ENCODE results near the gene KLHDC10. TPM values are rescaled to one million over a fixed set of nuclear protein-coding genes. Genes with fewer than 3 reads are reported as not detected.

The KLHDC10 gene
- total RNA-seq, 1 experiment from 2014 or later, result 14.4 TPM

GRCh38 chr7:130021105-130021834, 49.1 kb upstream of the KLHDC10 start:
- DNase-seq (ENCODE audit: low spot score) (no peak), ATAC-seq (no peak)
- TF ChIP-seq JUN (CRISPR knock-in tag; IDR thresholded peaks at IDR 0.05), result no peak
- TF ChIP-seq ZNF423 (CRISPR knock-in tag; IDR thresholded peaks at IDR 0.05), result no peak
- no peak for TF ChIP-seq KAT7 (CRISPR knock-in tag; IDR thresholded peaks at IDR 0.05; ENCODE audit: borderline replicate concordance)
- no peak for TF ChIP-seq NR2C2 (CRISPR knock-in tag; IDR thresholded peaks at IDR 0.05)
- H3K36me3 Mint-ChIP-seq, result peaks cover 70% of the 10 kb centered on the region
- no peaks in the 10 kb centered on the region for H3K27me3 Mint-ChIP-seq (ENCODE audit: low read depth)
- no peaks in the 10 kb centered on the region for H3K4me1 Mint-ChIP-seq
- no peak overlapping the region for H3K27ac Mint-ChIP-seq
- no peaks in the 10 kb centered on the region for H3K9me3 Mint-ChIP-seq
- POLR2A ChIA-PET, result no interaction called here
- CTCF ChIA-PET, result no interaction called here
- H3K4me3 Mint-ChIP-seq, result no peak overlapping the region

- ATAC-seq, result no peak
- Mint-ChIP-seq H3K4me1 (no peaks in the 10 kb centered on the region), H3K36me3 (peaks cover 75% of the 10 kb centered on the region), H3K27ac (no peak overlapping the region), H3K4me3 (no peak overlapping the region), H3K9me3 (no peaks in the 10 kb centered on the region), H3K27me3 (ENCODE audit: low read depth) (no peaks in the 10 kb centered on the region)
- TF ChIP-seq NR2C2 (CRISPR knock-in tag; IDR thresholded peaks at IDR 0.05) (no peak), JAZF1 (CRISPR knock-in tag; IDR thresholded peaks at IDR 0.05) (no peak), ZMAT4 (CRISPR knock-in tag; IDR thresholded peaks at IDR 0.05) (no peak), ZNF263 (CRISPR knock-in tag; IDR thresholded peaks at IDR 0.05; ENCODE audit: low read depth) (no peak), GTF2I (CRISPR knock-in tag; conservative IDR thresholded peaks at IDR 0.05) (no peak), FOXP1 (CRISPR knock-in tag; IDR thresholded peaks at IDR 0.05; ENCODE audit: borderline replicate concordance) (no peak)
- TF ChIP-seq, protein P1, sequence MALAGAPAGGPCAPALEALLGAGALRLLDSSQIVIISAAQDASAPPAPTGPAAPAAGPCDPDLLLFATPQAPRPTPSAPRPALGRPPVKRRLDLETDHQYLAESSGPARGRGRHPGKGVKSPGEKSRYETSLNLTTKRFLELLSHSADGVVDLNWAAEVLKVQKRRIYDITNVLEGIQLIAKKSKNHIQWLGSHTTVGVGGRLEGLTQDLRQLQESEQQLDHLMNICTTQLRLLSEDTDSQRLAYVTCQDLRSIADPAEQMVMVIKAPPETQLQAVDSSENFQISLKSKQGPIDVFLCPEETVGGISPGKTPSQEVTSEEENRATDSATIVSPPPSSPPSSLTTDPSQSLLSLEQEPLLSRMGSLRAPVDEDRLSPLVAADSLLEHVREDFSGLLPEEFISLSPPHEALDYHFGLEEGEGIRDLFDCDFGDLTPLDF (CRISPR knock-in tag; IDR thresholded peaks at IDR 0.05), result no peak
- ChIA-PET CTCF (interaction anchor here (0.6 kb wide), 1 partner anchor 11 kb away, joined by 4 read pairs; no protein-coding TSS in a partner anchor), POLR2A (no interaction called here)
- no peak for DNase-seq (ENCODE audit: low spot score)
Observed at GRCh38 chr7:130022115-130022514, 48.2 kb upstream of the KLHDC10 start.

GRCh38 chr7:130022623-130023175, 47.6 kb upstream of the KLHDC10 start:
- Mint-ChIP-seq H3K27me3 (ENCODE audit: low read depth) (no peaks in the 10 kb centered on the region), H3K27ac (no peak overlapping the region), H3K9me3 (no peaks in the 10 kb centered on the region), H3K4me1 (no peaks in the 10 kb centered on the region), H3K4me3 (no peak overlapping the region), H3K36me3 (peaks cover 76% of the 10 kb centered on the region)
- DNase-seq (ENCODE audit: low spot score), result no peak
- ATAC-seq, result no peak
- CTCF ChIA-PET, result interaction anchor here (0.6 kb wide), 1 partner anchor 11 kb away, joined by 4 read pairs; no protein-coding TSS in a partner anchor
- POLR2A ChIA-PET, result no interaction called here
- TF ChIP-seq PRRX2 (CRISPR knock-in tag; IDR thresholded peaks at IDR 0.05), result no peak
- TF ChIP-seq ZNF263 (CRISPR knock-in tag; IDR thresholded peaks at IDR 0.05; ENCODE audit: low read depth), result no peak
- TF ChIP-seq TP53 (CRISPR knock-in tag; IDR thresholded peaks at IDR 0.05), result no peak
- TF ChIP-seq USF1 (CRISPR knock-in tag; IDR thresholded peaks at IDR 0.05), result no peak
- no peak for TF ChIP-seq MXD4 (CRISPR knock-in tag; IDR thresholded peaks at IDR 0.05; ENCODE audit: borderline replicate concordance)
- TF ChIP-seq, protein P2, sequence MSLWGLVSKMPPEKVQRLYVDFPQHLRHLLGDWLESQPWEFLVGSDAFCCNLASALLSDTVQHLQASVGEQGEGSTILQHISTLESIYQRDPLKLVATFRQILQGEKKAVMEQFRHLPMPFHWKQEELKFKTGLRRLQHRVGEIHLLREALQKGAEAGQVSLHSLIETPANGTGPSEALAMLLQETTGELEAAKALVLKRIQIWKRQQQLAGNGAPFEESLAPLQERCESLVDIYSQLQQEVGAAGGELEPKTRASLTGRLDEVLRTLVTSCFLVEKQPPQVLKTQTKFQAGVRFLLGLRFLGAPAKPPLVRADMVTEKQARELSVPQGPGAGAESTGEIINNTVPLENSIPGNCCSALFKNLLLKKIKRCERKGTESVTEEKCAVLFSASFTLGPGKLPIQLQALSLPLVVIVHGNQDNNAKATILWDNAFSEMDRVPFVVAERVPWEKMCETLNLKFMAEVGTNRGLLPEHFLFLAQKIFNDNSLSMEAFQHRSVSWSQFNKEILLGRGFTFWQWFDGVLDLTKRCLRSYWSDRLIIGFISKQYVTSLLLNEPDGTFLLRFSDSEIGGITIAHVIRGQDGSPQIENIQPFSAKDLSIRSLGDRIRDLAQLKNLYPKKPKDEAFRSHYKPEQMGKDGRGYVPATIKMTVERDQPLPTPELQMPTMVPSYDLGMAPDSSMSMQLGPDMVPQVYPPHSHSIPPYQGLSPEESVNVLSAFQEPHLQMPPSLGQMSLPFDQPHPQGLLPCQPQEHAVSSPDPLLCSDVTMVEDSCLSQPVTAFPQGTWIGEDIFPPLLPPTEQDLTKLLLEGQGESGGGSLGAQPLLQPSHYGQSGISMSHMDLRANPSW (CRISPR knock-in tag; conservative IDR thresholded peaks at IDR 0.05; ENCODE audit: low read depth), result no peak
- TF ChIP-seq, protein P1 (CRISPR knock-in tag; IDR thresholded peaks at IDR 0.05), result no peak
- TF ChIP-seq IRF2 (CRISPR knock-in tag; IDR thresholded peaks at IDR 0.05; ENCODE audit: borderline replicate concordance, low read depth), result no peak
- no peak for TF ChIP-seq CBFB (CRISPR knock-in tag; IDR thresholded peaks at IDR 0.05; ENCODE audit: low read depth)
- TF ChIP-seq, protein P3, sequence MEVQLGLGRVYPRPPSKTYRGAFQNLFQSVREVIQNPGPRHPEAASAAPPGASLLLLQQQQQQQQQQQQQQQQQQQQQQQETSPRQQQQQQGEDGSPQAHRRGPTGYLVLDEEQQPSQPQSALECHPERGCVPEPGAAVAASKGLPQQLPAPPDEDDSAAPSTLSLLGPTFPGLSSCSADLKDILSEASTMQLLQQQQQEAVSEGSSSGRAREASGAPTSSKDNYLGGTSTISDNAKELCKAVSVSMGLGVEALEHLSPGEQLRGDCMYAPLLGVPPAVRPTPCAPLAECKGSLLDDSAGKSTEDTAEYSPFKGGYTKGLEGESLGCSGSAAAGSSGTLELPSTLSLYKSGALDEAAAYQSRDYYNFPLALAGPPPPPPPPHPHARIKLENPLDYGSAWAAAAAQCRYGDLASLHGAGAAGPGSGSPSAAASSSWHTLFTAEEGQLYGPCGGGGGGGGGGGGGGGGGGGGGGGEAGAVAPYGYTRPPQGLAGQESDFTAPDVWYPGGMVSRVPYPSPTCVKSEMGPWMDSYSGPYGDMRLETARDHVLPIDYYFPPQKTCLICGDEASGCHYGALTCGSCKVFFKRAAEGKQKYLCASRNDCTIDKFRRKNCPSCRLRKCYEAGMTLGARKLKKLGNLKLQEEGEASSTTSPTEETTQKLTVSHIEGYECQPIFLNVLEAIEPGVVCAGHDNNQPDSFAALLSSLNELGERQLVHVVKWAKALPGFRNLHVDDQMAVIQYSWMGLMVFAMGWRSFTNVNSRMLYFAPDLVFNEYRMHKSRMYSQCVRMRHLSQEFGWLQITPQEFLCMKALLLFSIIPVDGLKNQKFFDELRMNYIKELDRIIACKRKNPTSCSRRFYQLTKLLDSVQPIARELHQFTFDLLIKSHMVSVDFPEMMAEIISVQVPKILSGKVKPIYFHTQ (CRISPR knock-in tag; IDR thresholded peaks at IDR 0.05), result no peak
- TF ChIP-seq MLX (CRISPR knock-in tag; IDR thresholded peaks at IDR 0.05), result no peak

Data from WTC11 (cell line).